Activated T-helper 9 cell treated with anti-CD3 and anti-CD28 coated beads, Interleukin-2, amount 50 U/mL, for 16 hours (primary cell): ENCODE results near the gene SPPL2C.

Source experiments
- DNase-seq: peaks from one replicate; pipeline ENCODE4 v3.0.0-alpha.2; 2020; ENCODE audit warnings: low read depth

SPPL2C gene

DNA sequence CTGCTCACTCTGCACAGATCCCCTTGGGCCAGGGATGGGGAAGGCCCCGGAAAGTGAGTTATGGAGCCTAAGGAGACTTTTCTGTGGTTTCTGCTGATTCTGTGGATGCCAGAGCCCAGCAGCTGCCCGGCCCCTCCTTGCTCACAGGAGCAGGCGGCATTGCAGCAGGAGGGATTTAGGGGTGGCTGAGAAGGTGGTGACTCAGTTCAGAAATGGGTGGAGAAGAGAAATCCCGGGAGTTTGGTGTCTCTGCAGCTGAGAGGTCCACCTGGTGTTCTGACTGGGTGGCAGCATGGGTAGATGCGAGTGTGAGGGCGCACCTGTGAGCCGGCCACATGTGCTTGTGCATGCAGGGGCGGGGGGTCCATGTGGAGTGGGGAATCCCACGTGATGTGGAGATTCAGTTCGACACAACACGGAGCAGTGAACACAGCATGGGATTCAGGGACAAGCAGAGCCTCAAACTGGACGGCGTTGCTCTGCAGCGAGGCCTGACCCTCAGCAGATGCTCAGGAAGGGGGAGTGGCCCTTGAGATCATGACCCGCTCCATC lies 16.0 kb upstream of the SPPL2C start:
- no peak for DNase-seq

GRCh38 chr17:45833920-45834319 lies 10.8 kb upstream of the SPPL2C start:
- DNase-seq = no peak

DNA sequence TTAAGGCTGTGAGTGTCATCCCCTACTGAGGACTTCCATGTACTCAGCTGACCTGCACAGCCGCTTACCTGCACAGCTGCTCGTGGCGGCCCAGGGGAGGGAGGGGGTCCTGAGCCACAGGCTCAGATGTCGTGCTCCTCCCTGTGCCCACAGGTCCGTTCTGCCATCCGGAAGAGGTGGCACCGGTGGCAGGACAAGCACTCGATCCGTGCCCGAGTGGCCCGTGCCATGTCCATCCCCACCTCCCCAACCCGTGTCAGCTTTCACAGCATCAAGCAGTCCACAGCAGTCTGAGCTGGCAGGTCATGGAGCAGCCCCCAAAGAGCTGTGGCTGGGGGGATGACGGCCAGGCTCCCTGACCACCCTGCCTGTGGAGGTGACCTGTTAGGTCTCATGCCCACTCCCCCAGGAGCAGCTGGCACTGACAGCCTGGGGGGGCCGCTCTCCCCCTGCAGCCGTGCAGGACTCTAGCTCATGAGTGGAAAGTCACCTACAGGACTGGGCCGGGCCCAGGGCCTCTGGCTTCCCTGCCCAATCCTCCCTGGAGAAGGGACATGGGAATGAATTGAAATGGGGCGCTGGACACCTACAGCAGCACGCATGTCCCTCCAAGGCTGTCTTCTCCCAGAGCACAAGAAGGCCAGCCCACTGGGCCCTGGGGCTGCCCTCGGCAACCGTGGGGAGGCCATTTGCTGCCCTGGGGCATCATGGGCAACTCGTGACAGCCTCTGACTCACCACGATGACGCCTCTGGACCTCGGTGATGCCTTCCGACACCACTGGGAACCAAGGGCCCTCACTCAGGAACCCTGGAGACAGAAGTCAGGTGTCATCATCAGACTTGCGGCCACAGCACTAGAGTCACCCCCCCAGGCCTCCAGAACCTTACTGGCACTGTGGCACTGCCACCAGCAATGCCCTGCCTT lies 9.9 kb upstream of the SPPL2C start:
- no peak for DNase-seq

- no peak for DNase-seq
Measured at GRCh38 chr17:45835481-45835880, 9.2 kb upstream of the SPPL2C start.

DNA sequence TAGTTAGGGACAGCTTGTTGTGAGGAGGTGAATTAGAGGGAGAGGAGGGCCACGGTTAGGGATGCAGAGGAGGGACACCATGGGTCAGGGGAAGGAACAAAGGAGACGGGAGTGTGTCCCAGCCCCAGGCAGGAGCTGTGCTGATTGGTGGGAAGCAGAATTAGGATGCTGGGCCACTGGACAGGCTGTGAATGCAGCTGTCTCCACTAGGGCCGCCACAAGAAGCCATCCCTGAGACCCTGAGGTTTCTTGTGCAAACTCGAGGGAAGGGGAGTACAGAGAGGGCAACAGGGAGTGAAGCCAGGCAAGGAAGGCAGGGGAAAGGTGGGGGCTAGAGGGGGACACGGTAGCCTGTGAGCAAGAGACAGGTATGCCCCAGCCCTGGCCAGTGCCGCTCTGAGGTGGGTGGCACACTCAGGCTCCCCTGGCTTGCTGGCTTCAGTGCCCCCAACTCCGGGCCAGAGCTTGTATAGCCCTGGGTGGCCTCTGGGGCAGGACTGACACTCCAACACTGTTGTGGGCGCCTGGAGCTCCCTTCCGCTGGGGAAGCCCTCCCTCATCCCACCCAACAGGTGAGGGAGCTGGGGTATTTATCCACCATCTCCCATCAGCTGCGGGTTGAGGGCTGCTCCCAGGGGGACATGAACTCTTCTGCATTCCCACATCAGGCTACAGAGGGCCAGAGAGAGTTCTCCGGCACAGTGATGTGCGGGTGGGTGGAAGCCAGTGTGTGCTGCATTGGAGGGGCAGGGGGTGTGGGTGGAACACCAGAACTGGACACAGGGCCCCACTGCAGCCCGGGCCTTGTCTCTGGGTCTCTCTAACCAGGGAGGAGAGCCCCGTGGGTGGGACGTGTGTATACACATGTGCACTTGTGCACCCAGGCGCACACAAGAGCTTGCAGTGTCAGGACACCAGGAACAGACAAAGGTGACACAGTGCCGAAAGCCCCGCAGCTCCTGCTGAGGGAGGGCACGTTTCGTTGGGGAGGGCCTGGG lies 8.3 kb upstream of the SPPL2C start:
- no peak for DNase-seq

GRCh38 chr17:45837187-45837586 lies 7.5 kb upstream of the SPPL2C start:
- DNase-seq = no peak

- no peak for DNase-seq
Measured at GRCh38 chr17:45837603-45838002, 7.1 kb upstream of the SPPL2C start.

DNA sequence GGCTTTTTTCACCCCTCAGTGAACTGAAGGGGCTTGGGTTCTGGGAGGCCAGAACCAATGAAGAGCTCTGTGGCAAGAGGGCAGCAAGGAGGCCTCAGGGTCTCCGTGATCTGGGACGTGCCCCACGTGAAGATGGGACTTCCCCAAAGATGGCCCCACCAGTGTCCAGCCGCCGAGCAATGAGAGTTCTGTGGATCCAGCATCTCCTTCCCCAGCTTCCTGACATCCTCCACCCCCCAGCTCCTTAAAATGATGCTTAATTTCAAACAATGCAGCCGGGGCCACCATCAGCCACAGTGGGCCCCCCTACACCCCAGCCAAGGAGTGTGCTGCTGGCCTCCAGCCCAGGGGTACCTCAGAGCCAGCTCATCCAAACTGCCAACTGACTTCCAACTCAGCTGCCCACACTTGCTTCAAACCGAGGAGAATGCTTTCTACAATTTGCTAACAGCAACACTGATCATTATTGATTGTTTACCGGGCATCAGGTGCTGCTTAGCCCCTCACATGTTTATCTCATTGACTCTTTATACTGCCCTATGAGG lies 5.9 kb upstream of the SPPL2C start:
- DNase-seq = no peak

- no peak for DNase-seq
Measured at GRCh38 chr17:45839442-45839841, 5.2 kb upstream of the SPPL2C start.

DNA sequence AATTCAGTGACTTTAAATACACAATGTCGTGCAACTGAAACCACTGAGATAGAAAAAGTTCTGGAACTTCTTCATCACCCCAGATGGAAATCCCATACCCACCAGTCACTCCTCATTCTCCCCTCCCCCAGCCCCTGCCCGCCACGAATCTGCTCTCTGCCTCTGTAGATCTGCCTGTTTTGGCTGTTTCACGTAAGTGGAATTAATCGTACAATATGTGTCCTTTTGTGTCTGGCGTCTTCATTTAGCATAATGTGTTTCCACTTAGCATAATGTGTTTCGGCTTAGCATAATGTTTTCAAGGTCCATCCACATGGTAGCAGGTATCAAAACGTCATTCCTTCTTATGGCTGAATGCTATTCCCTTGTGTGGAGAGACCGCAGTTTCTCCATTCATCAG lies 3.5 kb upstream of the SPPL2C start:
- no peak for DNase-seq

GRCh38 chr17:45841883-45842525 lies 2.7 kb upstream of the SPPL2C start:
- no peak for DNase-seq

DNA sequence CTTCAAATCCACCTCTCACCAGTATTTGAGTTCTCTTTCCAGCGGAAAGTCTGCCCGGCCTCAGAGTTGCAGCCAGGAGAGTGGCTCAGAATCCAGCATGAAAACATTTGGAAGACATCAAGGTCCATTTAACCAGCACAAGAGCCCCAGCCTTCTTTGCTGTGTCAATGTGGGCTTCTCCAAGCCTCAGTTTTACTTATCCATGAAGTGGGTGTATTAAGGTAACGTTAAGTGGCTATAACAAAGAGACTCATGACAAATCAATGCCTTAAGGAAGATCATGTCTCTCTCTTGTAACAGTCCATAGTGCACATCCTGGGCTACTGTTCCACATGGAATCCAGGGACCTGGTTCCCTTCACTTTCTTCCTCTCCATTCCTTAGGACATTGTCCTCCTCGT lies 959 bp upstream of the SPPL2C start:
- no peak for DNase-seq

GRCh38 chr17:45845376-45846185 lies 900 bp downstream of the SPPL2C start:
- no peak for DNase-seq

- DNase-seq = no peak
Measured at GRCh38 chr17:45846223-45846622, 1.5 kb downstream of the SPPL2C start.

DNA sequence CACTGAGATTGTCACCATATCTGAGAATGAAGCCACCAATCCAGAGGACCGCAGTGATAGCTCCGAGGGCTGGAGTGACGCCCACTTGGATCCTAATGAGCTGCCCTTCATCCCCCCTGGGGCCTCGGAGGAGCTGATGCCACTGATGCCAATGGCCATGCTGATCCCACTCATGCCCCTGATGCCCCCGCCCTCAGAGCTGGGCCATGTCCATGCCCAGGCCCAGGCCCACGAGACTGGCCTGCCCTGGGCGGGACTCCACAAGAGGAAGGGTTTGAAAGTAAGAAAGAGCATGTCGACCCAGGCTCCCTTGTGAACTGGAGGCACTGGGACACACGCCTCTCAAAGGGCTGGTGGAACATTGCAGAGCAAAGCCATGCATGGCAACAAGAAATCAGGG lies 2.0 kb downstream of the SPPL2C start:
- no peak for DNase-seq

- no peak for DNase-seq
Measured at GRCh38 chr17:45847101-45847500, 2.4 kb downstream of the SPPL2C start.

DNA sequence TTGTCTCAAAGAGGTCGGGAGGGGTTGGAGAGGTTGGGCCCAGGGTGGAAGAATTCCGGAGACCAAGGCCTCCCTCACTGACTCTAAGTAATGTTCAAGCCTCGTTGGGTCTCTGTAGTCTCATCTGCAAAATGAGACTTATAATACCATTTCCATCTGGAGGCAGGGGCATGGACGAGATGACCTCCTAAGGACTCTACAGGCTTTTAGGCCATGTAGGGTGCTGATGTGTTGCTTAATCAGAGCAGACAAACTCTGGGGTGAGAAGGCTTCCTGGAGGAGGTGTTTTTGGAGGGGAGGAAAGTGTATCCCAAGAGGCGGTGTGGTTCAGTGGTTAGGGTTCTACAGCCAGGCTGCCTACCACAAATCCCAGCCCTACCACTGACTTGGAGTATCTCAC lies 3.1 kb downstream of the SPPL2C start:
- no peak for DNase-seq

DNA sequence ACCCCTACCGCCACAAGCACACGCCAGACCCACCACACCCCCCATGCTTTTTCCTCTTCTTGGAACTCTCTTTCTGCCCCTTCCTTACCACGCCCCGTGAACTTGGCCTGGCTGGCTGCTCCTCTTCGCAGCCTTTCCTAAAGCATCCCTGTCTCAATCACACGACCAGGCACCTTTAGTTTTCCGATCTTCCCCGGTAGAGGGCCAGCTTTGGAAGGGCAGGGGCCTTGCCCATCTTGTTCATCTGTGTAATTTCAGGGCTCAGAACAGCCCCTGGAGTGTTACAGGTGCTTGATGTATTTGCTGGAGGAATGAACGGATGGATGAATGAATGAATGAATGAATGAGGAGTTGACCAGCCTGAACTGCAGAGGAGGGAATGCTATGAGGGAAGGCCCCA lies 3.7 kb downstream of the SPPL2C start:
- no peak for DNase-seq

GRCh38 chr17:45848868-45849535 lies 4.3 kb downstream of the SPPL2C start:
- no peak for DNase-seq

DNA sequence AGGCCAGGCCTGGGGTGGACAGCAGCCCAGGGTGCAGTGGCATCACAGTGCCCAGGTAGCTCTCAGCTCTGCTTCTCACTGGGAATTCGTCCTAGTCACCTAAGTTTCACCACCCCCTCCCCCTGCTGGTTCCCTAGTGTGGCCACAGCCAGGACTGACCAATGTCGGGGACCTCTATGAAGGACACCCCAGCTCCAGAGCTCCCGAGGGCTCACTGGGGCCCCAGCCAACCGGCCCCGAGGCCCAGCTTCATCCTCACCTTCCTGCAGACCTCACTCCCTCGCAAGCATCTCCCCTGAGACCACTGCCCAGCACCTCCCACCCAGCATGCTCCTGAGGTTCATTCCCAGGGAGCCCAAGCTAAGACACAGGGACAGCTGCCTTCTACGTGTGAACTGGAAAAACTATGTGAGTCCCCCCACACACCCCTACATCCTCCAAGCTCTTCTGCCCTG lies 4.9 kb downstream of the SPPL2C start:
- no peak for DNase-seq
